HG02870 (cell line): ENCODE measurements around the gene C1orf74.

ENCODE experiments used
- ATAC-seq: cut with Tn5 transposase; IDR thresholded peaks from one replicate; pipeline ENCODE4 v1.9.1; 2021; ENCODE audit warnings: mild to moderate bottlenecking, moderate library complexity; ENCODE audit not compliant: unreplicated experiment

C1orf74 gene

GRCh38 chr1:209747580-209748262 lies 36.6 kb downstream of the C1orf74 start:
- ATAC-seq = peak; percentile 38

- ATAC-seq = no peak
Measured at GRCh38 chr1:209746451-209747165, 37.8 kb downstream of the C1orf74 start.

- no peak for ATAC-seq
Measured at GRCh38 chr1:209743145-209743482, 41.2 kb downstream of the C1orf74 start.

- ATAC-seq = no peak
Measured at GRCh38 chr1:209742409-209743144, 41.8 kb downstream of the C1orf74 start.

- no peak for ATAC-seq
Measured at GRCh38 chr1:209741889-209742288, 42.5 kb downstream of the C1orf74 start.

GRCh38 chr1:209741193-209741592 lies 43.2 kb downstream of the C1orf74 start:
- no peak for ATAC-seq

- no peak for ATAC-seq
Measured at GRCh38 chr1:209738270-209738669, 46.1 kb downstream of the C1orf74 start.

GRCh38 chr1:209737118-209737505 lies 47.2 kb downstream of the C1orf74 start:
- no peak for ATAC-seq

GRCh38 chr1:209736490-209737117 lies 47.8 kb downstream of the C1orf74 start:
- ATAC-seq = no peak

GRCh38 chr1:209733409-209734192 lies 50.8 kb downstream of the C1orf74 start:
- ATAC-seq = no peak

- no peak for ATAC-seq
Measured at GRCh38 chr1:209732725-209733124, 51.6 kb downstream of the C1orf74 start.

- no peak for ATAC-seq
Measured at GRCh38 chr1:209729436-209729835, 54.9 kb downstream of the C1orf74 start.
